GOT3 (cell line): Measurements from ENCODE around the gene TACR2.

Source experiments
- DNase-seq: peaks from one replicate; lab custom pipeline; 2025; ENCODE audit warnings: mixed read lengths; lab: John Stamatoyannopoulos, UW

TACR2 gene

GRCh38 chr10:69416695-69417094 is at the start of gene TACR2:
TACR2 (minus strand) TSS chr10:69416918; CDS start chr10:69416323, 595 bp downstream.
- DNase-seq: no peak

- no peak for DNase-seq
These were observed 49.4 kb upstream of the TACR2 start for GRCh38 chr10:69466158-69466490.

GRCh38 chr10:69465457-69466157 is 48.9 kb upstream of the TACR2 start:
- DNase-seq: no peak

GRCh38 chr10:69464801-69465401 is 48.2 kb upstream of the TACR2 start:
- no peak for DNase-seq

GRCh38 chr10:69464401-69464800 is 47.7 kb upstream of the TACR2 start:
- no peak for DNase-seq

- no peak for DNase-seq
These were observed 47.2 kb upstream of the TACR2 start for GRCh38 chr10:69463886-69464285.

GRCh38 chr10:69461243-69462025 is 44.7 kb upstream of the TACR2 start:
- DNase-seq: no peak

- no peak for DNase-seq
These were observed 44.0 kb upstream of the TACR2 start for GRCh38 chr10:69460576-69461242.

GRCh38 chr10:69459893-69460575 is 43.3 kb upstream of the TACR2 start:
- DNase-seq: no peak

GRCh38 chr10:69459101-69459790 is 42.5 kb upstream of the TACR2 start:
- DNase-seq: no peak

GRCh38 chr10:69458430-69459100 is 41.8 kb upstream of the TACR2 start:
- DNase-seq: no peak

GRCh38 chr10:69457771-69458237 is 41.1 kb upstream of the TACR2 start:
- no peak for DNase-seq

GRCh38 chr10:69456880-69457693 is 40.4 kb upstream of the TACR2 start:
- no peak for DNase-seq

- DNase-seq: no peak
These were observed 38.5 kb upstream of the TACR2 start for GRCh38 chr10:69455006-69455763.

- no peak for DNase-seq
These were observed 37.1 kb upstream of the TACR2 start for GRCh38 chr10:69453795-69454194.

GRCh38 chr10:69452676-69453415 is 36.1 kb upstream of the TACR2 start:
- no peak for DNase-seq

GRCh38 chr10:69451784-69452251 is 35.1 kb upstream of the TACR2 start:
- no peak for DNase-seq

GRCh38 chr10:69451209-69451783 is 34.6 kb upstream of the TACR2 start, which contains the start of gene TSPAN15:
TSPAN15 (plus strand) TSS chr10:69451465; CDS start chr10:69451595, 130 bp downstream.
- no peak for DNase-seq
